Lower leg skin (tissue), 4 donors: ENCODE measurements around the gene PLXNC1. TPM values are rescaled to one million over a fixed set of nuclear protein-coding genes. Genes with fewer than 3 reads are reported as not detected.

Source experiments
- DNase-seq, 2 donors: peaks; one replicate each; pipeline ENCODE4 v3.0.0-alpha.2; 2019; ENCODE audit warnings: low spot score in 2 of 2
- H3K4me3 ChIP-seq: fragments of 200-600 bp; sonication (generic); 2 replicates; pipeline ENCODE4 v1.5.1; 2017; ENCODE audit warnings: mild to moderate bottlenecking, low read depth; ENCODE audit not compliant: poor library complexity, severe bottlenecking
- POLR2A ChIP-seq, 2 donors: fragments of 450-650 bp; IDR thresholded peaks; one replicate each; pipeline ENCODE4 v1.6.1; 2016 to 2017; ENCODE audit warnings: antibody characterized with exemption in 2 of 2, mild to moderate bottlenecking in 1 of 2, moderate library complexity in 1 of 2
- WGBS, 2 donors: methylation state at CpG; one replicate each; pipeline ENCODE4 v1.1.5; 2018; 5-methylcytosine and 5-hydroxymethylcytosine counted together
- intact Hi-C: fragments of 100-400 bp; cut with DNase I; formaldehyde crosslinking; loops from one replicate; pipeline ENCODE4 v1.15.0; 2023; ENCODE audit warnings: low total_unique reads
- total RNA-seq, 4 donors: library from RNA; depleted of rRNA; stranded (reverse); fragments of >200 nt; gene quantifications; one replicate each; pipeline ENCODE4 v1.1.0, GENCODE V29; 2016
- TF ChIP-seq, protein P1 (sequence below), 3 donors: fragments of 450-650 bp; IDR thresholded peaks; one replicate each; pipeline ENCODE4 v1.5.1; 2016; ENCODE audit warnings: antibody characterized with exemption in 3 of 3, mild to moderate bottlenecking in 3 of 3, moderate library complexity in 2 of 3

Gene PLXNC1
- total RNA-seq, 4 donors from 2014 or later: 7.6 to 10.8 (median 8.2) TPM

- no peak overlapping the region for H3K4me3 ChIP-seq
- intact Hi-C loops: no loop called here
- no peak for TF ChIP-seq POLR2A (IDR thresholded peaks at IDR 0.05)
- TF ChIP-seq, protein P1, sequence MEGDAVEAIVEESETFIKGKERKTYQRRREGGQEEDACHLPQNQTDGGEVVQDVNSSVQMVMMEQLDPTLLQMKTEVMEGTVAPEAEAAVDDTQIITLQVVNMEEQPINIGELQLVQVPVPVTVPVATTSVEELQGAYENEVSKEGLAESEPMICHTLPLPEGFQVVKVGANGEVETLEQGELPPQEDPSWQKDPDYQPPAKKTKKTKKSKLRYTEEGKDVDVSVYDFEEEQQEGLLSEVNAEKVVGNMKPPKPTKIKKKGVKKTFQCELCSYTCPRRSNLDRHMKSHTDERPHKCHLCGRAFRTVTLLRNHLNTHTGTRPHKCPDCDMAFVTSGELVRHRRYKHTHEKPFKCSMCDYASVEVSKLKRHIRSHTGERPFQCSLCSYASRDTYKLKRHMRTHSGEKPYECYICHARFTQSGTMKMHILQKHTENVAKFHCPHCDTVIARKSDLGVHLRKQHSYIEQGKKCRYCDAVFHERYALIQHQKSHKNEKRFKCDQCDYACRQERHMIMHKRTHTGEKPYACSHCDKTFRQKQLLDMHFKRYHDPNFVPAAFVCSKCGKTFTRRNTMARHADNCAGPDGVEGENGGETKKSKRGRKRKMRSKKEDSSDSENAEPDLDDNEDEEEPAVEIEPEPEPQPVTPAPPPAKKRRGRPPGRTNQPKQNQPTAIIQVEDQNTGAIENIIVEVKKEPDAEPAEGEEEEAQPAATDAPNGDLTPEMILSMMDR (IDR thresholded peaks at IDR 0.05): no peak
- DNase-seq: no peak
- WGBS, 2 donors: 82 to 84% methylated on average over 3 of the region's 3 CpGs
Observed at GRCh38 chr12:94178882-94179281, 30.5 kb downstream of the PLXNC1 start.

GRCh38 chr12:94179723-94180122 is 31.3 kb downstream of the PLXNC1 start:
- intact Hi-C loops: no loop called here
- 64 to 97% methylated on average over 3 of the region's 3 CpGs for WGBS, 2 donors
- DNase-seq: no peak

DNA sequence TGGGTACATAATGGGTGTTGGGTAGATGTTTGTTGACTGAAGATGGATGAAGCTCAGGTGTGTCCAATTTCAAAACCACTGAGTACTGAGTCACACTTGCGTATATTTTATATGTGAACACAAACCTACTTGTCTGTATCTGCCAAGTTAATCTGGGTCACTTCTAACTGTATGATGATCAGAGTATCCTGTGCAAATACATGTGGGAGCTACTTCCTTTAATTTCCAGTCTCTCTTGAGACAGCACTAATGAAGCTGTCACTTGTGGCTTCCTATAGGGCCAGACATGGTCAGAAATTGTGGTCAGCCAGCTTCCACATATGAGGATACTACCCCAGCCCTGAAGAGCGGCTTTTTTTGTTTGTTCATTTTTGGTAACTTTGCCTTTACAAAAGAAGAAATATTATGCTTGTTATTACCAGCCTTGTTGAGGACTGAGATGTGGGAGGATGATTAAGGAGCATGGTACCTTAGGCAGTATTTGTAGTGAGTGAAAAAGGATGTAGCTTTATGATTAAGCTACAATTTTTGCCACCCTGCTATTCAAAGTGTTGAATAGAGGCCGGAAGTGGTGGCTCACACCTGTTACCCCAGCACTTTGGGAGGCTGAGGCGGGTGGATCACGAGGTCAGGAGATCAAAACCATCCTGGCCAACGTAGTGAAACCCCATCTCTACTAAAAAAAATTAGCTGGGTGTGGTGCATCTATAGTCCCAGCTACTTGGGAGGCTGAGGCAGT is 32.4 kb downstream of the PLXNC1 start:
- DNase-seq: no peak
- no peak overlapping the region for H3K4me3 ChIP-seq
- no peak for TF ChIP-seq POLR2A (IDR thresholded peaks at IDR 0.05)
- TF ChIP-seq, protein P1 (IDR thresholded peaks at IDR 0.05): no peak
- 73 to 74% methylated on average over 6 of the region's 6 CpGs for WGBS, 2 donors
- intact Hi-C loops: no loop called here

More at GRCh38 chr12:94179723-94180122, 31.3 kb downstream of the PLXNC1 start:
- TF ChIP-seq POLR2A (IDR thresholded peaks at IDR 0.05): no peak
- TF ChIP-seq, protein P1 (IDR thresholded peaks at IDR 0.05): no peak
- H3K4me3 ChIP-seq: no peak overlapping the region

GRCh38 chr12:94182986-94183707 is 34.8 kb downstream of the PLXNC1 start:
- intact Hi-C loops: no loop called here
- 51 to 52% methylated on average over 5 of the region's 5 CpGs for WGBS, 2 donors
- H3K4me3 ChIP-seq: no peak overlapping the region
- no peak for DNase-seq
- no peak for TF ChIP-seq POLR2A (IDR thresholded peaks at IDR 0.05)
- TF ChIP-seq, protein P1 (IDR thresholded peaks at IDR 0.05): no peak

DNA sequence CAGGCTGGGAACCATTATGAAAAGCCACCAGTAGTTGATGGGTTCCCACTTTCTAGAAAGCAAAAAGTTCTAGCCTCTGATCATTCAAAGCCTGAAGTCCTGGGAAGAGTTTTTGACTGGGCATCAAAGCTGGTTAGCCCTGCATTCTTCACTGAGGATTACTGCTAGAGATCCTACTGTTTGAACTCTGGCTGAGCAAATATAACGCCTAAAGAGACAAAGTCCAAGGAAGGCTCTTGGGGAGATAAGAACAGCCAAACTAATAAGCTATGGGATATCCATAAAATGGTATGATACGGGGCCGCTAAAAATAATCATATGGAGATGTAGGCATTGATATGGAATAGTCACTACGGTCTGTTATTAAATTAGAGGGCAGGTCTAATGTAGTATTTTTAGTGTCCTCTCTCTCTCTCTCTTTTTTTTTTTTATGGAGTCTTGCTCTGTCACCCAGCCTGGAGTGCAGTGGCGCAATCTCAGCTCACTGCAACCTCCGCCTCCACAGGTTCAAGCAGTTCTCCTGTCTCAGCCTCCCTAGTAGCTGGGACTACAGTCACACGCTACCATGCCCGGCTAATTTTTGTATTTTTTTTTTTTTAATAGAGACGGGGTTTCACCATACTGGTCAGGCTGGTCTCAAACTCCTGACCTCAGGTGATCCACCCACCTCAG is 35.5 kb downstream of the PLXNC1 start:
- DNase-seq: no peak
- 86 to 94% methylated on average over 9 of the region's 9 CpGs for WGBS, 2 donors
- no peak overlapping the region for H3K4me3 ChIP-seq
- intact Hi-C loops: no loop called here
- TF ChIP-seq, protein P1 (IDR thresholded peaks at IDR 0.05): no peak
- no peak for TF ChIP-seq POLR2A (IDR thresholded peaks at IDR 0.05)
